Tongue (tissue), 2 donors: ENCODE data around the gene SMARCD3. TPM values are rescaled to one million over a fixed set of nuclear protein-coding genes. Genes with fewer than 3 reads are reported as not detected.

Source experiments
- DNase-seq: peaks from one replicate; pipeline ENCODE4 v3.0.0-alpha.2; 2015
- total RNA-seq: library from RNA; depleted of rRNA; stranded (reverse); fragments of >200 nt; gene quantifications from one replicate; pipeline ENCODE4 v1.2.3, GENCODE V29; 2014

Gene SMARCD3
- total RNA-seq, 1 donor from 2014 or later, result 72.5 TPM

DNA sequence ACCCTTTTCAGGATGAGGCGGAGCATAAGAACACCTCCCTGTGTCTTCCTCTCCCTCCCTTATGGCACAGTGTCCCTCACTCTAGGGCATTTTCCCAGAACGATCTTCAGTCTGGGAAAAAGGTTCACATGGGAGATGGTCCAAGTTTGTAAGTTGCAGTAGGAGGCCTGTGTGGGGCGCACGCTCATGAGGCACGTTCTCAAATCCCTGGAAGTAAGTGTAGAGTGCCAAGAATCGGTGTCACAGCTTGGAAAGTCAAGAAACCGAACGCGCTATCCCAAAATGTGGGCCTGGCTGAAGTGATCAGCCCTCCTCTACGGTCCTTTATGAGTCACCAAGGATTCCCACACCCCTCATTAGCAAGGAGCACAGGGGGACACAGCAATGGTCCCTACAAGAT is 23.9 kb upstream of the SMARCD3 start:
- no peak for DNase-seq

DNA sequence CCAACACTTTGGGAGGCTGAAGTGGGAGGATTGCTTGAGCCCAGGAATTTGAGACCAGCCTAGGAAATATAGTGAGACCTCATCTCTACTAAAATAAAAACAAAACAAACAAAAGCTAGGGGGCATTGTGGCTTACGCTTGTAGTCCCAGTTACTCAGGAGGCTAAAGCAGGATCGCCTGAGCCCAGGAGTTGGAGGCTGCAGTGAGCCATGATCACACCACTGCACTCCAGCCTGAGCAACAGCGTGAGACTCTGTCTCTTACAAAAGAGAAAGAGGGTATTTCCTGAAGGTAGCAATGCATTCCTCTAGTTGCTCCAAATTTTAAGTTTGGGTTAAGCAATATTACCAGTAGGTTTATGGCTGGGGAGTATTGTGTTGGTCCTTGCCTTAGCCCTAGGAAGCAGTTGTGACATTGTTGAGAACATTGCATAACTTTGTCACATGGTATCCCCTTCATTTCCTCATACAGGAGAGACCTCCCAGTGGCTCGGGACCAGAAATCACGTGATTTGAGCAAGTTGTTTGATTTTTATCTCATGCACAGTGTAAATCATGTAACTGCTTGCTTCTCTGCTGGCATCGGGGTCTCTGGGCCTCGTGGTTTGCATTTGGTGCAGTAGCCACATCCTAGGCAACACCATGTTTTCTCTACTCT is 23.3 kb upstream of the SMARCD3 start:
- DNase-seq, result peak; percentile 25

DNA sequence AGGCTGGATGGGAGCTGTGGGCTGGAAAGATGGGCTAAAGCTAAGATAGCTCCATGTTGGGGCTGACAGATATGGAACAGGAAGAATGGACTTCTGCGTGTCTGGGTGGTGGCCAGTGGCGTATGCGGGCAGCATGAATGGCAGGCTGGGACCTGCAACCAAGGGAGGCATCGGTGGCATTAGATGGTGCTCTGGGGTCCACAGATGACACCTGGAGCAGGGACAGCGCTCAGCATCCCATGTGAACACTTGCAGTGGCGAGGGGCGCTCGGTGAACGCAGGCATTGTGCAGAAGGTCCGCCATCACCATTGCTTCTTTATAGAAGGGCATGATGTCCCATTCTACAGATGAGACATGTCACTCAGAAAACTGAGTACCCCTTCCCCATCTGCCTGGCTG is 21.0 kb upstream of the SMARCD3 start:
- no peak for DNase-seq

DNA sequence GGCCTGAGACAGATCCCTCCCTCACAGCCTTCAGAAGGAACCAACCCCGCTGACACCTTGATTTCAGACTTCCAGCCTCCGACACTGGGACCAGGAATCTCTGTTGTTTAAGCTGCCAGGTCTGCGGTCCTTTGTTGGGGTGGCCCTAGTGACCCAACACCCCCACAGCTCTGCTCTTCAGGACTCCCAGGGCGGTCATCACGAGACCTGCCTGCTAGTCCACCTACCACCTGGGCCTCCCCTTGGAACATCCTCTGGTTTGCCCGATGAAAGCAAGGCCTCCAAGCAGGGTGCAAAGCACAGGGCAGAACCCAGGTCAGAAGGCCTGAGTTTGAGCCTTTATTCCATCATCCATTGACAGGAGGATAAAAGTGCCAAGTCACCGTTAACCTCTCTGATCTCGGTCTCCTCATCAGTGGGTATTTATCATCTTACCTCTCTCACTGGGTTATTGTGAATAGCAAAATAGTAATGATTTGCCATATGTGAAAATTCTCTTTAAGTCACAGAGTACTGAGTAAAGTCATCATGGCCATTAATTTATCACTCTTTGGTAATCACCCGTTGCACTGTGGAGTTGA is 16.9 kb upstream of the SMARCD3 start:
- no peak for DNase-seq

DNA sequence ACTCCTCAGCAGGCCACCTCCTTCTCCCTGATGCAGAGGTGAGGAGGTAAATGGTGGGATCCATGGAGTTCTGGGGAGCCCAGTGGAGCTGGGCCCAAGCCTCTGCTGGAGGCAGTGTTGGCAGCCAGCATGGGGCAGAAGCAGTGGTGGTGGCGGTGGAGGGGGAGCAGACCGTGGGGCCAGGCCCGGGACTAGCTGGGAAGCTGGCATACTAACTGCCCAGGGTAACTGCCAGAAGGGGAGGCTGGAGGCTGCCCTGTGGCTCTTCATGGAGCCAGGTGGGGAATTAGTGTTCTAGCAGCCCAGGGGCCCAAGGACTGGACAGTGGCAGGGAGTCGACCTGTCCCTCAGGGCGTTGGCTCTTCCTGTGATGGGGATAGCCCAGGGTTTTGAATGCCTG is 16.1 kb upstream of the SMARCD3 start:
- DNase-seq, result no peak

DNA sequence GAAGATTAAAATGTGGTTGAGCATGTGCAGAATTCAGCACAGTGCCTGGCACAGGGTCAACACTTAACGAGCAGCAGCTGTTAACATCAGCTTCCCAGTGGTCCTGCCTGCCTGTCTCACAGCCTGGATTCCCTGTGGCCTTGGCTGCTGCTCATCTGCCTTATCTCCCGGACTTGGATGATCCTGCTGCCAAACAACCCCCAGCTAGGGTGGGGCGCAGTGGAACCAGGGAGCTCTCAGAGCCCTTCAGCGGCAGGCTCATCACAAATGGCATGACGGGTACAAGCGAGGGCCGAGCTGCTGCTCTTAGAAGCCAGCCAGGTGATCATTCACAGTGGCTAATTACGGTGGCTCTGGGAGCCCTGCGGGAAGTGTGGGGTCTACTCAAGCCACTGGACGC is 13.0 kb upstream of the SMARCD3 start:
- peak; percentile 50 for DNase-seq

DNA sequence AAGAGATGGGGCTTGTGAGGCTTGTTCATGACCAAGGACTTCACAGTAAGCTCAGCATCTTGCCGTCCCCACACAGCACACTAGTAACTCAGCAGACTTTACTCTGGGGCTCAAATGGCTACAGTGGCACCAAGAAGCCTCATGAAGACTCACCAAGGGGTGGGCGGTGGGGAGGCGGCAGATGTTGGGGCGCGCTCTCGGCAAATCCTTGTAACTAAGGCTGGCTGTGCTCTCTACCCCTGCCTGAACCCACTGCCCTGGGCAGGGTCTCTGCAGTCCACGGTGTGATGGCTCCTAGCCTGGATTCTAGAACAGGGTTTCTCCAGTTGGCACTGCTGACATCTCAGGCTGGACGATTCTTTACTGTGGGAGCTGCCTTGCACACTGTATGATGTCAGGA is 12.4 kb upstream of the SMARCD3 start:
- no peak for DNase-seq

DNA sequence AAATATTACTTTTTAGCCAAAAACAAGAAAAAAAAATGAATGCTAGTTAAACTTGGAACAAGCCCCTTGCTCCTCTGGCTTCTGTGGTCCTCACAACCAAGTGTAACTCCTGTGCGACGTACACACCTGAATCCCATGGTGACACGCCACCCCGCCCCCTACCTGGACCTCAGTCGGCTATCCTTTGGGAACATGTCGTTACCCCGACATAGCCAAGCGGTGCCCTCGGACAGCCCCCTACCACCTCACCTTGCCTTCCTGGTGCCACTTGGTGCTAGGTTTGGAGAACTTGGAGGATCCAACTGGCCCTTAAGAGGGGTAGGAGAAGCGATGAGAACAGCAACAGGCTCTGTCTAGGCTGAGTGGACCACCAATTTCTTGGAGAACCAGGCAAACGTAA is 12.0 kb upstream of the SMARCD3 start:
- no peak for DNase-seq

DNA sequence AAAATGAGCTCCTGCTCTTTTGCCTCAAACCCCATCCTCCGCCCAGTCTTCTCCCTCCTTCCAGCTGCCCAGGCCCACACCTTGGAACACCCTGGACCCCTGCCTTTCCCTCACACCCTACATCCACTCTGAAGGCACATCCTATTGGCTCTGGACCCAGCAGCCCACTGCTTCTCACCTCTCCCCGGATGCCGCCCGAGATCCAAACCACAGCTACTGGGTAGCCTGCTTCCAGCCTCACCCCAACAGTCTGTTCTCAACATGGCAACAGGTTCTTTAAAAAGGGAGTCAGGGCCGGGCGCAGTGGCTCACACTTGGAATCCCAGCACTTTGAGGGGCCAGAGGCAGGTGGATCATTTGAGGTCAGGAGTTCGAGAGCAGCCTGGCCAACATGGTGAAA is 9.5 kb upstream of the SMARCD3 start:
- no peak for DNase-seq

DNA sequence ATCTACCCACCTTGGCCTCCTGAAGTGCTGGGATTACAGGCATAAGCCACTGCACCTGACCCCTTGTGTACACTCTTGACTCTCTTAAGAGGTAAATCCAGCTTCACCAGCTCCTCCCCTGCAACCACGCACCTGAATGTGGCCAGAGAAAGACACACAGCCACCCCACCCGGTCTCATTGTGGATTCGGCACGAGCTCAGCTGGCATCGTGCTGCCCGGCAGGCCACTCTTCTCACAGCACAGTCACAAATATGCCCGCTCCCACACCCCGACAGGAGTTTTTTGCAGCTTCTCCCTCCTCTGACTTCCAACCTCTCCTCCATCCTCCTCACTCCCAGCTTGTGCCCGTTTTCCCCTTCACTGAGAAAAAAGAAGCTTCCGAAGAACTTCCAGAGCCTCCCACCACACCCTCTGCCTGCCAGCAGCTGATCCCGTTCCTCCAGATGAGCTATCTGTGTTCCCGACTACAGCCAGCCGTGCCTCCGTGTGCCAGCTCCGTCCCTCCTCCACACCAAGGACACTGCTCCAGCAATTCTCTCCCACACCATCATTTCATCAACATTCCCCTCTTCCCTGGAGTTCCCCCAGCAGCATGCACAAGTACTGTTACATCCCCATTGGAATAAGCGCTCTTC is 8.0 kb upstream of the SMARCD3 start:
- peak; percentile 47 for DNase-seq

DNA sequence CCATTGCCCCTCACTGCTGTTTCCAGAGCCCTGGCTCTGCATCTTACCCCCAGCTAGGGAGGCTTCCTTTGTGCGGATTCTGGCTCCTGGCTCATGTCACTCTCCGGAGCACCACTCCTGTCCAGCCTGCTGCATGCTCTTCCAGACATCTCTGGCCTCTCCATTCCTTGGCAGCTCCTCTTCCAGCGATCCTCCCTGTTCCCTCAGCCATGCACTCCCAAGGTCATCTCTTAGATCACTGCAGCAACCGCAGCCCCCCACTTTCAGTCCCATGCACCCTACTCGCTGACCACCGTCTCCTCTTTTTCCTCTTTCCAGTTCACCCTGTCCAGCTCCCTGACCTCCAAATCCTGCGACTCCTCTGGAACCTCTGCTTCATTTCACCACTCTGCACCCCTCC is 6.9 kb upstream of the SMARCD3 start:
- no peak for DNase-seq

DNA sequence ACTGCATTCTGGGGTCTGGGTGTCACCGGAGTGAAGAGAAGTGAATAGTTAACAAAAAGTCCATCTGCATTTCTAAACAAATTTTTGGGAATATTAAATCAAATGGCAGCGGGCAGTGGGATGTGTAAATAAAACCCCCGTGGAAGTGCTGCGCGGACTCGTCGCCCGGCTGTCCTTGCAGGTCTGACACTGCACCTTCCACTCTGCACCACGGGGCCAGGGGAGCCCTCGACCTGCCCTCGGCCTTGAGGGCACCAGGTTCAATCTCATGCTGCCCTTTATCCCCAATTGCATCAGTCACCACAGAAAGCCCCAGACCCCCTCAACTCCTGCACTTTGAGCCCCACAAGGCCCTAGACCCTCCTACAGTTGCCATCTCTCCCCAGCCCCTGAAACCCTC is 6.4 kb upstream of the SMARCD3 start:
- no peak for DNase-seq

DNA sequence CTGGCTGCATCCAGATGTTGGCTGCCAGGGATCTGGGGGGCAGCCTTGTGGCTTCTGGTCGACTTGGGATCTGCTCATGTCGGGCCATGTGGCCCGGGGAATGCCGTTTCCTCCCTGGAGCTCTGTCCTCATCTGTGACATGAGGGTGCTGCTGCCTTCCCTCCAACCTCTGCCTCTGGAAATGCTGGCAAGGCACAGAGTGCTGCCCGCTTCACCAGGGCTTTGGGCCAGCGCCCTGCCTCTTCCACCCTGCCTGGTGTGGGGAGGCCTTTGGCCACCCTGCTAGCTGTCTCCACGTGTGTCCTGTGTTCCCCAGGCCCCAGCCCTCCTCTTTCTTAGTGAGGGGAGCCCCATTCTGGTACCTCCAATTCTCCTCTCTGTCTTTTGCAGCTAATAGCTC is 5.8 kb upstream of the SMARCD3 start:
- DNase-seq, result no peak

DNA sequence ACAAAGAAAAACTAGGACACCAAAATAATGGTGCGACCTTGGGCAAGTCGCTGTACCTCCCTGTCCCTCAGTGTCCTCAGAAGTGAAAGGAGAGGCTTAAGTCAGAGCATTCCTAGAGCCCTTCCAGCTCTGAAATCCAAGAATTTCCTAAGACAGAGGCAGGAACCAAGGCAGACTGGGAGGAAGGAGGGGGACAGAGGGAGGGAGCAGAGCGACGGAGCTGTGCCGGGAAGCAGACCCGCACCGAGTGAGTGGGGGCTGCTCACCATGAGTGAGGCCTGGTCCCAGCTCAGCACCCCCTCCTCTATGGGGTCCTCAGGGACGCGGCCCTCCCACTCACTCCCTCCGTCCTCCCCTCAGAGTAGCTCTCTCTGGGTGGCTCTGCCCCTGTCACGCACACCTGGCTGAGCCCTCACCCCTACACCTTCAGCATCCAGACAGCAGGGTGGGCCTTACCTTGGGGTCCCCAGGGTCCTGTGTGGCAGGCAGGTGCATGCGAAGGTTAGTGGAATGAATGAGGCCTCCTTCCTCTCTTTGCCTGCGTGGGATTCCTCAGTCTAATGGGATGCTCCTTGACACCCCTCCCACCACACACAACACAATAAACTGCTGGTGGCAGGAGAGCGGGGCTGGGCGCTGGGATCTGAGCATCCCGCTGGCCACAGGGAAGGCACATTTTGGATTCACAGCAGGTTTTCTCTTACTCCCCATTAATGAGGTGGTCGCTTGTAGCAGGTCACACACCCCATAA is 4.6 kb upstream of the SMARCD3 start:
- peak; percentile 58 for DNase-seq

DNA sequence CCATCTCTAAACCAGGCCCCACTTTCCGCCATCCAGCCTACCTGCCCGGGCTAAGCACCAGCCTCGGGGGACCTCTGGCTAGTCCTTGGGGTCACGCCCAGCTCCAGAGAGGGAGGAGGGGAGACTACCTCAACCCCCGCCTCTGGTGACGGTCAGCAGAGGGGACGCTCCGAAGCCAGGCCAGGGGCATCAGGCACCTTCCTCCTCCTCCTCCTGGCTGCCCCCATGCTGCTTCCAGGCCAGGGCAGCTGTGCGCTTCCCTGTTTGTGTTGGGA is 4.0 kb upstream of the SMARCD3 start:
- DNase-seq, result no peak

DNA sequence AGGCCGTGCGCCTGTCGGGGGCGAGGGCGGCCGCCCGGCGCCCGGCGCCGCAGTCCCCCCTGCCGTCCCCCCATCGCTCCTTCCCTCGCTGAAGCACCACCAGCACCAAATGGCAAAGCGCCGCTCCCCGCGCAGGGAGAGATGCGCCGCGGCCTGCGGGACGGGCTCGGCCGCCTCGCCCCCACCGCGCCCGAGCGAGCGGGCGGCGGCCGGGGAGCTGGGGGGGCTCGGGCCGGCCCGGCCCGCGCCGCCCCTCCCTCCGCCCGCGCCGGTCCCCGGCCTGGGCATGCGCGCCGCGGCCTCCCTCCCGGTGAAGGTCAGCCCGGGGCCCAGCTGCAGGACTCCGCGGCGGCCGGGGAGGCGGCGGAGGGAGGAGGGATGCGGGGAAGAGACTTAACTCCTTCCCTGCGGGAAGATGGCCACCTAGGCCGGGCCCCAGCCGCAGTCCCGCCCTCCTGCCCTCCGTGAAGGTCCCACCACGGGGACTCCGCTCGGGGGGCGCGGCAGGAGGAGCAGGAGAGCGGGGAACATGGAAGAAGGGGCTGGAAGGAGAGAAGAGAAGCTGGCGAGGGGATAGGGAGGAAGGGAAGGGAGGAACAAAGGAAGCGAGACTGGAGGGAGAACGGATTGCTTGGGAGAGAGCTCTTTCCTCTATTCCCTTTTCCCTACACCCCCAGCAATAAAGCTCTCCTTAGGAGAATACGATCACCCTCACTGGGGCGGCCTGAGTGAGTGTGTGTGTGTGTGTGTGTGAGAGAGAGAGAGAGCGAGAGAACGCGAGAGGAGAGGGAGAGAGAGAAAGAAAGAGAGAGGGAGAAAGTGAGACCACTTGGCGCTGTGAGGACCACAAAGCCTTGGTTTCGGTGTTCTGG is 3.4 kb upstream of the SMARCD3 start:
- DNase-seq, result peak; percentile 93

DNA sequence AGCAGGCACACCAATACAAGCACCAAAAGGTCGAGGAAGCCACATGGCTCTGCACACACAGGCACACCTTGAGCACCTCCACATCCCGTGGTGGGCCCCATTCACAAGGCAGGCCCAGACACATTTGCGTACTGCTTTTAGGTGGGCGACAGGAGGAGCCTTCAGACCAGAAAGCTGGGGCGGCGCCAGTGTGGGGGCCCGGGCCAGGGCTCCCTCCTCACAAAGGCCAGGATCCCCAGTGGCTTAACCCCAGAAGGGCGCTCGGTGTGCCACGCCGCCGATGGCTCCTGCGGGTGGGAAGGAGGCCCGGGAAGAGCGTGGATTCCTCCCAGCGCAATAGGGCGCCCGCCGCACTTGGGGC is 2.8 kb upstream of the SMARCD3 start:
- DNase-seq, result peak; percentile 82

DNA sequence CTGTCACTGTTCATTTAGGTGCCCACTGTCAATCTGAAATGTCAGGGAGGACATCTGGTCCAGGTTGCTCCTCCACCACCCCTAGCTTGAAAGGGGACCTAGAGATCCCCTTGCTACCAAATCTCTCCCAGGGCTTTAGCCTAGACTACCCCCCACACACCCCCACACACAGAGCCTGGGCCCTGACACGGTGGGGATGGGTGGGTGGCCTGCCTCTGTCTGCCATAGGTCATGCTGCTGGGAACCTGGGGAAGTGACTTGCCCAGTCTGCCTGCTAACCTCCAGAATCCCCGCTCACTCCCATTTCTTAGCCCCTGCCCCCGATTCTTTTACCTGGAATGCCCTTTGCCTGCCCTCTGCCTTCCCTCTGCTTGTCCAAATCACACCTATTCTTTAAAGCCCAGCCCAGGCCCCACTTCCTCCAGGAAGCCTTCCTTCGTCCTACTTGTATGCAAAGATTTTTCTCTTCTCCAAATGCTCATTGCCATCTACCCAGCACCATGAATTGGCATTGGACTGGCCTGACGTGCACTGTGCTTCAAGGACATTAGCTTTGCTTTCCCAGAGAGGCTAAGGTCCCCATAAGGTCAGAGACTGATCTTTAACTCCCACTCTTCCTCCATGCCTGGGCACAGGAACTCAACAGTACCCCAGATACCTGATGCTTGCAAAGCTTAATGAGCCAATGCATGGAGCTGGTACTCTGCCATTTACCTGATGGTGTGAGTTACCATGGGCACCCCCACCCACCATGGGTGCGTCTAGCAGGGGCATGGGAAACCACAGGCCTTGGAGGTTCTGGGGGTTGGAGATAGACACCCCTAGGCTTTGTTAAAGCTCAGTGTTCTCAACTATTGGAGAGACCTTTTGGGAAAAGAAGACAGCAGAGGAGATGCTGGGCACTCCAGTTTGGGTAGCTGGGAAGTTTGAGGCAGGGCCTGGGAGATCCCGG is 2.0 kb upstream of the SMARCD3 start:
- DNase-seq, result no peak

DNA sequence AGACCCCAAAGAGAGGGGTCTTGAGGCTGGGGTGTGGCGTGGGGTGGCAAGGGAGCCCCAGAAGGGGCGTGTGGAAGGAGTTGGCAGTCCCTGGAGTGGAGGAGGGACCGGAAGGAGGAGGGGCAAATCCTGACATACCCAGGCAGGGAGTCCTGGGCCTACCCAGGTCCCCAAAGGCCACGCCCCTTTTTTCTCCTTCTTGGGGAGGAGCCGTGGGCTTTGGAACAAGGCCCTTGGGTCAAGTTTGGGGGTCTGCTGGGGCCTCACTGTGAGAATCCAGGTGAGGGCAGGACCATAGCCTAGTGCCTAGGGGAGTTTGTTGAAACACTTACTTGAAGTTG is 1.2 kb upstream of the SMARCD3 start:
- peak; percentile 90 for DNase-seq

DNA sequence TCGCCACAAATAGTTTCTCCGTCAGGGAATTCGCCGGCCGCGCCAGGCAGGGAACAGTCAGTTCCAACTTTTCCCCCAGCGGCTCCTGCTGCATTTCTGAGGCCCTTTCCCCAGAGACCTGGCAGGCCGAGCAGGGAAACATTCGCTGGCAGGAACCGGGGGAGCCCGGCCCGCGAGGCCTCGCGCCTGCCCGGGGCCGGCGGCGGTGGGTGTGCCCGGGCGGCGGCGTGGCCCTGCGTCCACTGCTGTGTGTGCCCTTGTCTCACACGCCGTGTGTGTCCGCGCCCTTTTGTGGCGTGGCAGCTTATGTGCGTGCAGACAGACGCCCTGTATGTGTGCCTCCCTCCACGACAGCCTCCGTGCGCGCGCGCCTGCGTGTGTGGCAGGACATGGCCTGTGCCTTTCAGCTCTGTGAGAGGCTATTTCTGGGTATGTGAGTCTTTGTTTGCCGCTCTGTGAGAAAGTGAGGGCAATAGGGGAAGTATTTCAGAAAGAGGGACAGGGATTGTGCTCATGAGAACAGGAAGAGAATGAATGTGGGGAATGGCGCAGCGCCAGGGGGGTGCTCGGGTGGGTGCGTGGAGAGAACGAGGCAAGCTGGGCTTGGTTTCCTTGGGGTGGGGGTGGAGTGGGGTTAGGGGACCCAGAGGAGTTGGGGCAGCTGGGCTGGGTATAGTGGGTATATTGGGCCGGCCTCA is 689 bp upstream of the SMARCD3 start:
- peak; percentile 81 for DNase-seq
